ENCODE results near the gene OR56A1.

DNA sequence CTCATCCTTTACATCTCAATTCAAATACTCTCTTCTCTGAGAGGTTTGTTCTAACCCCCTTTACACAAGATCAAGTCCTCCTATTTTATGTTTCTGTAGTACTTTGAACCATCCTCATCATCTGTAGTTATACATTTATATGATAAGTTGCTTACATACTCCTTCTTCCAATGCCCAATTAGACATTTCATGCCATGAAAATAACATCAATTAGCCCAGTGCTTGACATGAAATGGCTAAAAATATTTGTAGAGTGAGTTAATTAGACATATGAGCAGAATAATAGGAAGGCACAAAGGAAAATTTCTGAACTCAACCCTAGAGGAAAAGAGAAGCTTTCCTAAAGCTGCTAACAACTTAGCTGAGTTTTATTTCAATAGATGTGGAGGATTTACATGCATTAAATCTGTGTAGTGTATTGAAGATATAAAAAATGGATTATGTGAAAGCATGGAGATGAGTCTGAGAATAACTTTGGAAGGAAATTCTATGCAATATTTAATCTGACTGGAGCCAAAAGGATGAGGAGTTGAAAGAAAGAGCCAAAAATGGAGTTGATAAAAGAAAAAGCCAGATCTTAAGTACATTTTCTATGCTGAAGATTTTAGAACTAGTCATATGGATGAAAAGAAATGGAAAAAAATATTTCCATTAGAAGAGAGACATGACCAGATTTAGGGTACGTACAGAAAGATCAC, at the start of gene OR56A1:
- TF ChIP-seq, protein P1, sequence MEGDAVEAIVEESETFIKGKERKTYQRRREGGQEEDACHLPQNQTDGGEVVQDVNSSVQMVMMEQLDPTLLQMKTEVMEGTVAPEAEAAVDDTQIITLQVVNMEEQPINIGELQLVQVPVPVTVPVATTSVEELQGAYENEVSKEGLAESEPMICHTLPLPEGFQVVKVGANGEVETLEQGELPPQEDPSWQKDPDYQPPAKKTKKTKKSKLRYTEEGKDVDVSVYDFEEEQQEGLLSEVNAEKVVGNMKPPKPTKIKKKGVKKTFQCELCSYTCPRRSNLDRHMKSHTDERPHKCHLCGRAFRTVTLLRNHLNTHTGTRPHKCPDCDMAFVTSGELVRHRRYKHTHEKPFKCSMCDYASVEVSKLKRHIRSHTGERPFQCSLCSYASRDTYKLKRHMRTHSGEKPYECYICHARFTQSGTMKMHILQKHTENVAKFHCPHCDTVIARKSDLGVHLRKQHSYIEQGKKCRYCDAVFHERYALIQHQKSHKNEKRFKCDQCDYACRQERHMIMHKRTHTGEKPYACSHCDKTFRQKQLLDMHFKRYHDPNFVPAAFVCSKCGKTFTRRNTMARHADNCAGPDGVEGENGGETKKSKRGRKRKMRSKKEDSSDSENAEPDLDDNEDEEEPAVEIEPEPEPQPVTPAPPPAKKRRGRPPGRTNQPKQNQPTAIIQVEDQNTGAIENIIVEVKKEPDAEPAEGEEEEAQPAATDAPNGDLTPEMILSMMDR (IDR thresholded peaks at IDR 0.05) = no peak
- TF ChIP-seq, protein P2, sequence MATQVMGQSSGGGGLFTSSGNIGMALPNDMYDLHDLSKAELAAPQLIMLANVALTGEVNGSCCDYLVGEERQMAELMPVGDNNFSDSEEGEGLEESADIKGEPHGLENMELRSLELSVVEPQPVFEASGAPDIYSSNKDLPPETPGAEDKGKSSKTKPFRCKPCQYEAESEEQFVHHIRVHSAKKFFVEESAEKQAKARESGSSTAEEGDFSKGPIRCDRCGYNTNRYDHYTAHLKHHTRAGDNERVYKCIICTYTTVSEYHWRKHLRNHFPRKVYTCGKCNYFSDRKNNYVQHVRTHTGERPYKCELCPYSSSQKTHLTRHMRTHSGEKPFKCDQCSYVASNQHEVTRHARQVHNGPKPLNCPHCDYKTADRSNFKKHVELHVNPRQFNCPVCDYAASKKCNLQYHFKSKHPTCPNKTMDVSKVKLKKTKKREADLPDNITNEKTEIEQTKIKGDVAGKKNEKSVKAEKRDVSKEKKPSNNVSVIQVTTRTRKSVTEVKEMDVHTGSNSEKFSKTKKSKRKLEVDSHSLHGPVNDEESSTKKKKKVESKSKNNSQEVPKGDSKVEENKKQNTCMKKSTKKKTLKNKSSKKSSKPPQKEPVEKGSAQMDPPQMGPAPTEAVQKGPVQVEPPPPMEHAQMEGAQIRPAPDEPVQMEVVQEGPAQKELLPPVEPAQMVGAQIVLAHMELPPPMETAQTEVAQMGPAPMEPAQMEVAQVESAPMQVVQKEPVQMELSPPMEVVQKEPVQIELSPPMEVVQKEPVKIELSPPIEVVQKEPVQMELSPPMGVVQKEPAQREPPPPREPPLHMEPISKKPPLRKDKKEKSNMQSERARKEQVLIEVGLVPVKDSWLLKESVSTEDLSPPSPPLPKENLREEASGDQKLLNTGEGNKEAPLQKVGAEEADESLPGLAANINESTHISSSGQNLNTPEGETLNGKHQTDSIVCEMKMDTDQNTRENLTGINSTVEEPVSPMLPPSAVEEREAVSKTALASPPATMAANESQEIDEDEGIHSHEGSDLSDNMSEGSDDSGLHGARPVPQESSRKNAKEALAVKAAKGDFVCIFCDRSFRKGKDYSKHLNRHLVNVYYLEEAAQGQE (IDR thresholded peaks at IDR 0.05; ENCODE audit: insufficient read depth in 1 of 2, low read depth in 2 of 2, low read length in 1 of 2) = no peak
- no peak for TF ChIP-seq POLR2AphosphoS5 (IDR thresholded peaks at IDR 0.05; ENCODE audit: low read depth, low read length)
